Esophagus squamous epithelium (tissue), 5 donors: Measurements from ENCODE around the gene MEF2D. TPM values are rescaled to one million over a fixed set of nuclear protein-coding genes. Genes with fewer than 3 reads are reported as not detected.

Source experiments
- DNase-seq: peaks from one replicate; lab custom pipeline; 2025; lab: John Stamatoyannopoulos, UW
- H3K27ac ChIP-seq, 4 donors: fragments of 200-600 bp; sonication (generic); one replicate each; pipeline ENCODE4 v1.5.1; 2016 to 2019; ENCODE audit warnings: mild to moderate bottlenecking in 1 of 4
- H3K27me3 ChIP-seq, 4 donors: fragments of 200-600 bp; sonication (generic); 1 replicate in 3 of 4; 2 replicates in 1 of 4; pipeline versions ENCODE4 v1.5.1 to v1.6.0; 2017 to 2021; ENCODE audit warnings: antibody characterized with exemption in 1 of 4
- H3K36me3 ChIP-seq, 3 donors: fragments of 200-600 bp; sonication (generic); one replicate each; pipeline ENCODE4 v1.5.1; 2016 to 2019
- H3K4me1 ChIP-seq, 3 donors: fragments of 200-600 bp; sonication (generic); one replicate each; pipeline ENCODE4 v1.5.1; 2017 to 2019
- H3K4me3 ChIP-seq, 4 donors: fragments of 200-600 bp; sonication (generic); 1 replicate in 3 of 4; 2 replicates in 1 of 4; pipeline ENCODE4 v1.5.1; 2016 to 2019; ENCODE audit warnings: mild to moderate bottlenecking in 2 of 4, moderate library complexity in 1 of 4
- H3K9me3 ChIP-seq, 3 donors: fragments of 200-600 bp; sonication (generic); one replicate each; pipeline ENCODE4 v1.5.1; 2016 to 2019
- POLR2A ChIP-seq, 4 donors: fragments of 450-650 bp; IDR thresholded peaks; one replicate each; pipeline ENCODE4 v1.6.1; 2017; ENCODE audit warnings: antibody characterized with exemption in 4 of 4, mild to moderate bottlenecking in 4 of 4, moderate library complexity in 3 of 4
- WGBS, 2 donors: methylation state at CpG; one replicate each; pipeline ENCODE4 v1.1.5; 2018; 5-methylcytosine and 5-hydroxymethylcytosine counted together
- intact Hi-C: fragments of 100-400 bp; cut with DNase I; formaldehyde crosslinking; loops from one replicate; pipeline ENCODE4 v1.15.0; 2022
- total RNA-seq, 4 donors: library from RNA; depleted of rRNA; stranded (reverse); fragments of >200 nt; gene quantifications; one replicate each; pipeline ENCODE4 v1.1.0, GENCODE V29; 2016
- TF ChIP-seq, protein P1 (sequence below), 6 experiments: fragments of 450-650 bp in 4 of 6; fragments of 200-600 bp in 2 of 6; sonication (generic) in 2 of 6; IDR thresholded peaks; one replicate each; pipeline ENCODE4 v1.5.1; 2016 to 2019; ENCODE audit warnings: antibody characterized with exemption in 6 of 6, mild to moderate bottlenecking in 4 of 6, moderate library complexity in 4 of 6
- donor health status: DM: yes; HTN: yes; CAD: no.

MEF2D gene
- total RNA-seq, 4 donors from 2014 or later = 9.1 to 30.1 (median 12.1) TPM

- Histone ChIP-seq H3K27ac (no peak overlapping the region), H3K4me1 (peaks cover 0 to under 1% (median 0%) of the 10 kb centered on the region in 3 donors), H3K36me3 (no peaks in the 10 kb centered on the region), H3K4me3 (no peak overlapping the region), H3K9me3 (no peaks in the 10 kb centered on the region), H3K27me3 (peaks cover 7 to 100% (median 28%) of the 10 kb centered on the region in 4 donors)
- WGBS, 2 donors = 6 to 27% methylated on average over 2 to 3 of the region's 5 CpGs
- TF ChIP-seq, protein P1, sequence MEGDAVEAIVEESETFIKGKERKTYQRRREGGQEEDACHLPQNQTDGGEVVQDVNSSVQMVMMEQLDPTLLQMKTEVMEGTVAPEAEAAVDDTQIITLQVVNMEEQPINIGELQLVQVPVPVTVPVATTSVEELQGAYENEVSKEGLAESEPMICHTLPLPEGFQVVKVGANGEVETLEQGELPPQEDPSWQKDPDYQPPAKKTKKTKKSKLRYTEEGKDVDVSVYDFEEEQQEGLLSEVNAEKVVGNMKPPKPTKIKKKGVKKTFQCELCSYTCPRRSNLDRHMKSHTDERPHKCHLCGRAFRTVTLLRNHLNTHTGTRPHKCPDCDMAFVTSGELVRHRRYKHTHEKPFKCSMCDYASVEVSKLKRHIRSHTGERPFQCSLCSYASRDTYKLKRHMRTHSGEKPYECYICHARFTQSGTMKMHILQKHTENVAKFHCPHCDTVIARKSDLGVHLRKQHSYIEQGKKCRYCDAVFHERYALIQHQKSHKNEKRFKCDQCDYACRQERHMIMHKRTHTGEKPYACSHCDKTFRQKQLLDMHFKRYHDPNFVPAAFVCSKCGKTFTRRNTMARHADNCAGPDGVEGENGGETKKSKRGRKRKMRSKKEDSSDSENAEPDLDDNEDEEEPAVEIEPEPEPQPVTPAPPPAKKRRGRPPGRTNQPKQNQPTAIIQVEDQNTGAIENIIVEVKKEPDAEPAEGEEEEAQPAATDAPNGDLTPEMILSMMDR (IDR thresholded peaks at IDR 0.05) = no peak
- no peak for TF ChIP-seq POLR2A (IDR thresholded peaks at IDR 0.05)
- intact Hi-C loops = no loop called here
- no peak for DNase-seq
Measured at GRCh38 chr1:156427957-156428356, 72.6 kb downstream of the MEF2D start.

DNA sequence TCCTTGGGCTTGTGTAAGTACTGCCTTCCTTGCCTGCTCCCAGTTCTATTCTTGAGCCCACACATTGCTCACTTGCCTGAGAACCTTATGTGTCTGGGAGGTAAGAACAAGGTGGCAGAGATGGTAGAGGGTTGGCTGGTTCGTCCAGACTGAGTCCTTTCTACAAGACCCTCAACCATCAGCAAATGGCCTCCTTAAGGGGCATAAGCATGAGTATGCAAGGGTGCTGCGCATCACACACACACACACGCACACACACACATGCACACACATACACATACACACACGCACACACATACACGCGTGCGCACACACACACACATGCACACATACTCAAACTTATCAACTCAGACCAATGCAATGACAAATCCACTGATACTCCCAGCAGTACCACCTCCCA, 74.6 kb downstream of the MEF2D start:
- TF ChIP-seq, protein P1 (IDR thresholded peaks at IDR 0.05) = no peak
- TF ChIP-seq POLR2A (IDR thresholded peaks at IDR 0.05) = no peak
- Histone ChIP-seq H3K27me3 (peaks cover 5 to 100% (median 23%) of the 10 kb centered on the region in 4 donors), H3K36me3 (no peaks in the 10 kb centered on the region), H3K27ac (no peak overlapping the region), H3K4me1 (peaks cover 12 to 21% (median 19%) of the 10 kb centered on the region in 3 donors), H3K4me3 (no peak overlapping the region), H3K9me3 (no peaks in the 10 kb centered on the region)
- no peak for DNase-seq
- intact Hi-C loops = no loop called here
- WGBS, 2 donors = 89 to 95% methylated on average over 6 to 7 of the region's 7 CpGs

DNA sequence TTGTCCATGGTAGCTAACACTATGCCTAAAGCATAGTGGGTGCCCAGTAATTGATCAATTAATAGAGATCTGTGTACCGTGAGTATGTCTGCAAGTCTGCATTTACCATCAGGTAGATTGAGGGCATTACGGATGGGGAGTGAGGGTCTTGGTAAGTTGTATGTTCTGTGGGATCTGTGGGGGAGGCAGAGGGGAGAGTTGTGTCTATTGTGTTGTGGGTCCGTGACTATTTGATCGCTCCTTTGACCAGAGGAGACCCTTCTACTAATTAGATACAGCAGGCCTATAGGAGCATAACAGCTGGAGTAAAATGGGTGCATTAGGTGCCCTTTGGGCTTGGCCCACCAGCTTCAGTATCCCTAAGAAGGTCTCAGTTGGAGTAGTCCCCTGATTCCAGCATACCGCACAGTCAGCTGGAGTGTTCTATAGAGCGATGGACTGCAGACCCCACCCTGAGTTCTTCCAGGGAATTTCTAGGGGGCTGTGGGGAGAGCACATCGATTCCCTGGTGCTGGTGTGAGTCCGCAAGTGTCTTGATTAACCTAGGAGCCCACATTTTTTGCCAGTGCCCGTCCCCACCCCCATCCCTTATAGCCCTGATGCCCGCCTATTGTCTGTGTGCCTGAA, 75.7 kb downstream of the MEF2D start:
- no peak for DNase-seq
- Histone ChIP-seq H3K27ac (no peak overlapping the region), H3K4me1 (peaks cover 22 to 31% (median 29%) of the 10 kb centered on the region in 3 donors), H3K36me3 (no peaks in the 10 kb centered on the region), H3K4me3 (no peak overlapping the region), H3K27me3 (peaks cover 16 to 100% (median 25%) of the 10 kb centered on the region in 4 donors), H3K9me3 (no peaks in the 10 kb centered on the region)
- TF ChIP-seq, protein P1 (IDR thresholded peaks at IDR 0.05) = no peak
- TF ChIP-seq POLR2A (IDR thresholded peaks at IDR 0.05) = no peak
- intact Hi-C loops = no loop called here
- 73 to 84% methylated on average over 8 to 10 of the region's 10 CpGs for WGBS, 2 donors

DNA sequence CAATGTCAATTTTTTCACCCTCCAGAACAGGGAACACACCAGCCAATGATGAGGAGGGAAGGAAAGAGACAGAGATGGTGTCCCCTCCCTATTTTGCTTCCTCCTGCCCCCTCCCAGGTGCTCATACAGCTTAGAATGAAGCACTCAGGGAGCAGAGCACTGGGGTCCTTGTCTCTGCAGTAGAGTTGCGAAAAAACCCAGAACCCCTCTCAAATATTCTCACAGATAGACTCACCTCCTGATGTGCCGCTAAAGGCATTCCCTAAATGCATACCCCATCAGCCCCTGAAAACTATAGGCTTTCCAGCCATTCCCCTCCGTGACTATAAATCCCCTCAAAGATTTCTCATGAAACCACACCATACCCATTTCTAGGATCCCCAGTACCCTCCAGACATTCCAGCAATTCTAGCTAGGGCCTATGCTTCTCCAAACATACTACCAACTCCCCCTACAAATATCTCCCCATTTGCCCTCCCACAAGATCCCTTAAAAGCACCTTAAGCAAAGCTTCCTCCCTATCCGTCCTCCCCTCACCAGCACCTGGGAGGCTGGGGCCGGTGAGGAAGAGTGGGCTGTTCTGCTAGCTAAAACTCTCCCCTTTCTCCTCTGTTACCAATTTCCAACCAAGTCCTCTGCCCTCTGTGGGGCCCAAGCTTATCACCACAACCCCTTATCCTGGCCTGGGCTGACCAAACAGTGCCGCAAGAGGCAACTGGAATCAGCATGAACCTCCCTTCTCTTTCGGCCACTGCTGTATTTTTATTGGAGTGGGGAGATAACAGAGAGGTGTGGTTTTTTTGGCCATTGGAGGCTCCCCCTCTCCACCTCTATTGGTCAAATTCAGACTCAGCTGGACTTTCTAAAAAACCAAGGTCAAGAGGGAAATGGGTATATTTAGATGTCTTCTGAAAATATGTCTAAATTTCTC, 76.9 kb downstream of the MEF2D start:
- intact Hi-C loops = no loop called here

More for the DNA sequence above, 76.9 kb downstream of the MEF2D start:
- no peaks in the 10 kb centered on the region for H3K36me3 ChIP-seq
- no peak overlapping the region for H3K4me3 ChIP-seq
- 68 to 73% methylated on average over 7 of the region's 7 CpGs for WGBS, 2 donors
- no peaks in the 10 kb centered on the region for H3K9me3 ChIP-seq
- no peak for DNase-seq
- peaks cover 19 to 100% (median 23%) of the 10 kb centered on the region in 4 donors for H3K27me3 ChIP-seq
- TF ChIP-seq, protein P1 (IDR thresholded peaks at IDR 0.05) = no peak
- no peak for TF ChIP-seq POLR2A (IDR thresholded peaks at IDR 0.05)
- peaks cover 23 to 34% (median 31%) of the 10 kb centered on the region in 3 donors for H3K4me1 ChIP-seq
- H3K27ac ChIP-seq = no peak overlapping the region
